ENCODE measurements around the gene DOCK6.

DOCK6 gene

DNA sequence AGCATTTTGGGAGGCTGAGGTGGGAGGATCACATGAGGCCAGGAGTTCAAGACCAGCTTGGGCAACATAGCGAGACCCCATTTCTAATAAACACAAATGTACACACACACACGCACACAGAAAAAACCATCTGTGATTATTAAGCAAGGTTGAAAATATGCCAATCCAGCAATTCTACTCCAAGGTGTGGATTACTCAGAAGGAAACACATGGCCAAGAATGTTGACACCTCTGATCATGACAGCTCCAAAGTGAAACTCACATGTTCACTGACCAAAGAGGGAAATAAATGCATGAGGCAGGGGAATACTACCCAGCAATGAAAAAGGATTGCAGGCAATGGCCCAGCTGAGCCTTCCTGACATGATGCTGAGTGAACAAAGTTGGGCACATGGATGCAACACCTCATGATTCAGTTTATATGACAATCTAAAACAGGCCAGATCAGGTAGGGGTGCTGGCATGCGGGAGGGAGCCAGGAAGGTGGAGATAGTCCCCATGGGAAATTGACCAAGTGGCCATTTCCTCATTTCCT, 4.4 kb downstream of the DOCK6 start:
- TF ChIP-seq, protein P1, sequence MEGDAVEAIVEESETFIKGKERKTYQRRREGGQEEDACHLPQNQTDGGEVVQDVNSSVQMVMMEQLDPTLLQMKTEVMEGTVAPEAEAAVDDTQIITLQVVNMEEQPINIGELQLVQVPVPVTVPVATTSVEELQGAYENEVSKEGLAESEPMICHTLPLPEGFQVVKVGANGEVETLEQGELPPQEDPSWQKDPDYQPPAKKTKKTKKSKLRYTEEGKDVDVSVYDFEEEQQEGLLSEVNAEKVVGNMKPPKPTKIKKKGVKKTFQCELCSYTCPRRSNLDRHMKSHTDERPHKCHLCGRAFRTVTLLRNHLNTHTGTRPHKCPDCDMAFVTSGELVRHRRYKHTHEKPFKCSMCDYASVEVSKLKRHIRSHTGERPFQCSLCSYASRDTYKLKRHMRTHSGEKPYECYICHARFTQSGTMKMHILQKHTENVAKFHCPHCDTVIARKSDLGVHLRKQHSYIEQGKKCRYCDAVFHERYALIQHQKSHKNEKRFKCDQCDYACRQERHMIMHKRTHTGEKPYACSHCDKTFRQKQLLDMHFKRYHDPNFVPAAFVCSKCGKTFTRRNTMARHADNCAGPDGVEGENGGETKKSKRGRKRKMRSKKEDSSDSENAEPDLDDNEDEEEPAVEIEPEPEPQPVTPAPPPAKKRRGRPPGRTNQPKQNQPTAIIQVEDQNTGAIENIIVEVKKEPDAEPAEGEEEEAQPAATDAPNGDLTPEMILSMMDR (IDR thresholded peaks at IDR 0.05; ENCODE audit: low read depth, low read length, missing control alignments), result no peak
- no peak for DNase-seq (ENCODE audit: extremely low read depth, low read depth)
- no peak overlapping the region for H3K4me3 ChIP-seq (replicated peaks; ENCODE audit: low read depth, low read length)

DNA sequence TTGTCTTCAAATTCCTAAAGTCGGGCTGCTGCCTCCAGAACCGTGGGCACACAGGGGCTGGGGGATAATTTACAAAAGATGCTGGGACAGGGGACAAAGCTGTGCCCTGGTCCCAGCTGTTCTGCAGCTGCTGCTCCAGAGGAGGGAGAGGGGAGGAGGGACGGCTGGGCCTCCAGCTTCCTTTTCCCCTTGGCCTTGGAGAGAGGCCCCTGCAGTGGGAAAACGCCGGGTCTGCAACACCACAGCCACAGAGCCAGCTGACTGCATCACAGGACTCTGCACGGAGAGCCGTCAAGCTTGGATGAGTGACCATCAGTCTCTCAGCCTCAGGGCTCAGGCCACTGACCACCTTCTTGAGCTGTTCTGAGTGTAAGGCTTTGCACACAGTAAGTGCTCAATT, 6.1 kb downstream of the DOCK6 start:
- DNase-seq (ENCODE audit: extremely low read depth, low read depth), result no peak
- TF ChIP-seq, protein P1 (IDR thresholded peaks at IDR 0.05; ENCODE audit: low read depth, low read length, missing control alignments), result no peak
- no peak overlapping the region for H3K4me3 ChIP-seq (replicated peaks; ENCODE audit: low read depth, low read length)

DNA sequence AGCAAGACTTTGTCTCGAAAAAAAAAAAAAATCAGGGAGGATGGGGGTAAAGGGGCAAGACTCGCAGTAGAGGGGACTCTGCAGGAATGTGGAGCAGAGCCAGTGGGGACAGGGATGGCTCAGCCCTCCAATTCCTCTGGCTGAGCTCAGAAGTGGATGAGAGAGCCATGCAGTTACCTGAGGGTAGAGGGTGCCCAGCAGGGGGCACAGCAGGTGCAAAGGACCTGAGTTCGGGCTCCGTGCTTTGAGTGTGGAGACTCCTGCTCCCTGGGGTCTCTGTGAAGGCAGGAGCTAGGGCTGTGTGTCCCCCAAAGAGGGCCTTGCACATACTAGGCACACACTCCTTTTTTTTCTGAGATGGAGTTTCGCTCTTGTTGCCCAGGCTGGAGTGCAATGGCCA, 7.7 kb downstream of the DOCK6 start:
- TF ChIP-seq, protein P1 (IDR thresholded peaks at IDR 0.05; ENCODE audit: low read depth, low read length, missing control alignments), result no peak

DNA sequence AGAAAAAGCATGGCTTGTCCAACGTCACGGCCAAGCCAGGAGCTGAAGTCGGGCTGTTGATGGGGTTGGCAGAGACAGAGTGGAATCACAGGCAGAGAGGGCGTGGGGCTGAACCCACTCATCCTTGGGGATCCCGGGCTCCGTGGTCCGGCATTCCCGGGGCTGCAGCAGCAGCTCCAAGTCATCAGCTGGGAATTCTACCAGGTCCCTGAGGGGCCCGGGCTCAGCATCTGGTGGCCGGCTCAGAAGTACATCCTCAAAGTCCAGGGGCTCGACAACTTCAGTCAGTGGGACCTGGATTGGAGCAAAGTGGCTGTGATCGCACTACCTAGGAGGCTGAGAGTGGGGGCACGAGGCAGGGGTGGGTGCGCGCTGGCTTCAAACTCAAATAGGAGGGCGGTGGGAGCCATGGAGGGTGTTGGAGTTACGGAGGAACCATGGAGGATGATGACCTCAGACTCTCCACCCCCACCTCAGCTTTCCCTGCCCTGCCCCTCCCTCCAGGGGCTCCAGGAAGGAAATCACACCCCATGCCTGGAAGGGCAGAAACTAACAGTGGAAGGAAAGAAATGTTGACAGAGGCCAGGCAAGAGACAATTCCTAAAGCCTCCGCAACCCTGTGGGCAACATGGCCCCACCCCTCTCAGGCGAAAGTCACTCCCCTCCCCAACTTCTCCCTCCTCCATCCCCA, 9.5 kb downstream of the DOCK6 start:
- TF ChIP-seq, protein P1 (IDR thresholded peaks at IDR 0.05; ENCODE audit: low read depth, low read length, missing control alignments), result no peak
- no peak overlapping the region for H3K4me3 ChIP-seq (replicated peaks; ENCODE audit: low read depth, low read length)
- no peak for DNase-seq (ENCODE audit: extremely low read depth, low read depth)

More for the DNA sequence above, 7.7 kb downstream of the DOCK6 start:
- no peak overlapping the region for H3K4me3 ChIP-seq (replicated peaks; ENCODE audit: low read depth, low read length)
- DNase-seq (ENCODE audit: extremely low read depth, low read depth), result no peak

DNA sequence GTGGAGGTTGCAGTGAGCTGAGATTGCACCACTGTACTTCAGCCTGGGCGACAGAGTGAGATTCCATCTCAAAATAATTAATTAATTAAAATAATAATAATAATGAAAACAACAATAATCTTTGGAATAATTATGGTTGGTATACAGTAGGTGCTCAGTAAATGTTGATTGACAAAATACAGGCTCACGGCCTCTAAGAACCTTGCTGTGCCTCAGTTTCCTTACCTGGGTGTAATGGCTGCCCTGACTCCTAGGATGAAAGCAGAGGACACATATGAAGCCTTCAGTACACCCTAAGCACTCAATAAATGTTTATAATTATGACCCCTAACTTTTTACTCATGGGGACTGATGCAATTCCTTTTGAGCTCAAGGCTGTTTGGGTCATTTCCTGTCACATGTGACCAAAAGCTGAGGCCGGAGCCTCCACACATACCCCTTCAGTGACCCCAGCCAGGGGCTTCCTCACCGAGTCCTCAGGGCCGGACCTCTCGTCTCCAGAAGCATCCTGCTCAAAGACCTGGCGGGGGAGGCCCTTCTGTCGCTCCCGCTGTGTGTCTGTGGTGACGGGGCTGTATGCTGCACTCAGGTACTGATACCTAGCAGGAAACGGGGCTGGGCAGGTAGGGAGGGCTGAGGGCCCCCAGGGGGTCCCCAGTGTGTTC, 10.5 kb downstream of the DOCK6 start:
- DNase-seq (ENCODE audit: extremely low read depth, low read depth), result no peak
- H3K4me3 ChIP-seq (replicated peaks; ENCODE audit: low read depth, low read length), result no peak overlapping the region
- TF ChIP-seq, protein P1 (IDR thresholded peaks at IDR 0.05; ENCODE audit: low read depth, low read length, missing control alignments), result no peak

DNA sequence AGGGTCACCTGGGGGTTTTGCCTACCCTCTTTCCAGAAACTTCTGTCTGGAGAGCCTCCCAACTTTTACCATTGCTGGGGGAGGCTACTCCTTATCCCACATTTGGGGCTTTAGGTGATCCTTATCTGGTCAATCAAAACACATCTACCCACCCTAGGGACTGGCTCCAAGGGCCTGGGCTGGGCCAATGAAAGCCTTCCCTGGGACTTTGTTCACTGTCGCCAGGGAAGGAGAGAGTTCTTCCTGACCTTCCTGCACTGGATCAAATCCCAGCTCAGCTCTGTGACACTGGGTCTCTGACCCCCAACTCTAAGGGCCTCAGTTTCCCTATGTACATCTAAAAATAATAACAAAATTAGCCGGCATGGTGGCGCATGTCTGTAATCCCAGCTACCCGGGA, 11.1 kb downstream of the DOCK6 start:
- no peak for DNase-seq (ENCODE audit: extremely low read depth, low read depth)
- no peak overlapping the region for H3K4me3 ChIP-seq (replicated peaks; ENCODE audit: low read depth, low read length)
- TF ChIP-seq, protein P1 (IDR thresholded peaks at IDR 0.05; ENCODE audit: low read depth, low read length, missing control alignments), result no peak

Measured in HFF-Myc (cell line).